HFFc6 (cell line): ENCODE measurements around the gene TAPBPL. TPM values are rescaled to one million over a fixed set of nuclear protein-coding genes. Genes with fewer than 3 reads are reported as not detected.
"Not testable (repeated sequence)": the region's sequence is repeated elsewhere in the genome, so short reads cannot be mapped to it uniquely, and the experiment has no call there.

Source experiments
- DNase-seq: peaks from one replicate; pipeline ENCODE4 v3.0.0-alpha.2; 2018
- H3K27ac Mint-ChIP-seq: 2 replicates; pipeline ENCODE4 v1.8.0; 2020; ENCODE audit warnings: mild to moderate bottlenecking, mixed read lengths
- H3K27me3 Mint-ChIP-seq: 2 replicates; pipeline ENCODE4 v1.8.0; 2021; ENCODE audit warnings: mild to moderate bottlenecking, moderate library complexity, mixed read lengths; ENCODE audit not compliant: insufficient read depth
- H3K36me3 Mint-ChIP-seq: 2 replicates; pipeline ENCODE4 v1.8.0; 2021; ENCODE audit warnings: low read depth, mixed read lengths
- H3K4me1 Mint-ChIP-seq: 2 replicates; pipeline ENCODE4 v1.8.0; 2020; ENCODE audit warnings: low read depth, mixed read lengths
- H3K4me3 Mint-ChIP-seq: 2 replicates; pipeline ENCODE4 v1.8.0; 2020; ENCODE audit warnings: mild to moderate bottlenecking, moderate library complexity, mixed read lengths
- H3K9me3 Mint-ChIP-seq: 2 replicates; pipeline ENCODE4 v1.8.0; 2020; ENCODE audit warnings: mild to moderate bottlenecking, mixed read lengths
- total RNA-seq, 6 experiments: library from RNA; stranded (reverse); fragmentation: NEBNext Ultra II Directional; extraction: Animal tissue kit (Norgen Biotek cat#: 25700); gene quantifications; 2 replicates in 1 of 6; 3 replicates in 5 of 6; pipeline ENCODE4 v1.2.3, GENCODE V29; 2021
- TF ChIP-seq, protein P1 (sequence below): fragments of 200-600 bp; sonication (generic); IDR thresholded peaks from 2 replicates; pipeline ENCODE4 v1.5.0; 2021; ENCODE audit warnings: antibody characterized with exemption, mild to moderate bottlenecking

The TAPBPL gene
- total RNA-seq, 6 experiments from 2014 or later = 4.3 to 8.2 (median 6.5) TPM

DNA sequence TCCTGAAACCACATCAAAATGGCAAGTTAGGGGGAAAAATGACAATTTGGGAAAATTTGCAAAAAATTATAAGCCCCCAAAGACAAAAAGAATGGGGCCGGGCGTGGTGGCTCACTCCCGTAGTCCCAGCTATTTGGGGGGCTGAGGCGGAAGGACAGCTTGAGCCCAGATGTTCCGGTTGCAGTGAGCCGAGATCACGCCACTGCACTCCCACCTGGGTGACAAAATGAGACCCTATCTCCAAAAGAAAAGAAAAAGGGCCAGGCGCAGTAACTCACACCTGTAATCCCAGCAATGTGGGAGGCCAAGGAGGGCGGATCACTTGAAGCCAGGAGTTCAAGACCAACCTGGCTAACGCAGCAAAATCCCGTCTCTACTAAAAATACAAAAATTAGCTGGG lies 20.6 kb downstream of the TAPBPL start:
- peaks cover 9% of the 10 kb centered on the region; the same call in 1 of the 2 replicates for H3K36me3 Mint-ChIP-seq
- TF ChIP-seq, protein P1, sequence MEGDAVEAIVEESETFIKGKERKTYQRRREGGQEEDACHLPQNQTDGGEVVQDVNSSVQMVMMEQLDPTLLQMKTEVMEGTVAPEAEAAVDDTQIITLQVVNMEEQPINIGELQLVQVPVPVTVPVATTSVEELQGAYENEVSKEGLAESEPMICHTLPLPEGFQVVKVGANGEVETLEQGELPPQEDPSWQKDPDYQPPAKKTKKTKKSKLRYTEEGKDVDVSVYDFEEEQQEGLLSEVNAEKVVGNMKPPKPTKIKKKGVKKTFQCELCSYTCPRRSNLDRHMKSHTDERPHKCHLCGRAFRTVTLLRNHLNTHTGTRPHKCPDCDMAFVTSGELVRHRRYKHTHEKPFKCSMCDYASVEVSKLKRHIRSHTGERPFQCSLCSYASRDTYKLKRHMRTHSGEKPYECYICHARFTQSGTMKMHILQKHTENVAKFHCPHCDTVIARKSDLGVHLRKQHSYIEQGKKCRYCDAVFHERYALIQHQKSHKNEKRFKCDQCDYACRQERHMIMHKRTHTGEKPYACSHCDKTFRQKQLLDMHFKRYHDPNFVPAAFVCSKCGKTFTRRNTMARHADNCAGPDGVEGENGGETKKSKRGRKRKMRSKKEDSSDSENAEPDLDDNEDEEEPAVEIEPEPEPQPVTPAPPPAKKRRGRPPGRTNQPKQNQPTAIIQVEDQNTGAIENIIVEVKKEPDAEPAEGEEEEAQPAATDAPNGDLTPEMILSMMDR = no peak
- H3K27me3 Mint-ChIP-seq = peaks cover 3% of the 10 kb centered on the region
- H3K4me1 Mint-ChIP-seq = peaks cover 54% of the 10 kb centered on the region
- DNase-seq = no peak
- H3K9me3 Mint-ChIP-seq = no peaks in the 10 kb centered on the region
- H3K27ac Mint-ChIP-seq = no peak overlapping the region; the same call in 1 of the 2 replicates
- H3K4me3 Mint-ChIP-seq = no peak overlapping the region

DNA sequence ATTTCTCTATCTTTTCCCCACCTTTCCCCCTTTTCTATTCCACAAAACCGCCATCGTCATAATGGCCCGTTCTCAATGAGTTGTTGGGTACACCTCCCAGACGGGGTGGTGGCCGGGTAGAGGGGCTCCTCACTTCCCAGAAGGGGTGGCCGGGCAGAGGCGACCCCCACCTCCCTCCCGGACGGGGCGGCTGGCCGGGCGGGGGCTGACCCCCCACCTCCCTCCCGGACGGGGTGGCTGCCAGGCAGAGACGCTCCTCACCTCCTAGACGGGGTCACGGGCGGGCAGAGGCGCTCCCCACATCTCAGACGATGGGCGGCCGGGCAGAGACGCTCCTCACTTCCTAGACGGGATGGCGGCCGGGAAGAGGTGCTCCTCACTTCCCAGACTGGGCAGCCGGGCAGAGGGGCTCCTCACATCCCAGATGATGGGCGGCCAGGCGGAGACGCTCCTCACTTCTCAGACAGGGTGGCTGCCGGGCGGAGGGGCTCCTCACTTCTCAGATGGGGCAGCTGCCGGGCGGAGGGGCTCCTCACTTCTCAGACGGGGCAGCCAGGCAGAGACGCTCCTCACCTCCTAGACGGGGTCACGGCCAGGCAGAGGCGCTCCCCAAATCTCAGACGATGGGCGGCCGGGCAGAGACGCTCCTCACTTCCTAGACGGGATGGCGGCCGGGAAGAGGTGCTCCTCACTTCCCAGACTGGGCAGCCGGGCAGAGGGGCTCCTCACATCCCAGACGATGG lies 23.6 kb downstream of the TAPBPL start:
- H3K4me3 Mint-ChIP-seq, H3K27ac Mint-ChIP-seq, DNase-seq, H3K9me3 Mint-ChIP-seq, H3K36me3 Mint-ChIP-seq, H3K27me3 Mint-ChIP-seq: not testable (repeated sequence)
- peaks cover 44% of the 10 kb centered on the region for H3K4me1 Mint-ChIP-seq

- H3K4me3 Mint-ChIP-seq = no peak overlapping the region
- TF ChIP-seq, protein P1 = no peak
- peaks cover 6% of the 10 kb centered on the region for H3K27me3 Mint-ChIP-seq
- no peaks in the 10 kb centered on the region for H3K36me3 Mint-ChIP-seq
- peak; percentile 84 for DNase-seq
- peaks cover 37% of the 10 kb centered on the region for H3K4me1 Mint-ChIP-seq
- H3K27ac Mint-ChIP-seq = peak overlapping the region; percentile 67
- H3K9me3 Mint-ChIP-seq = no peaks in the 10 kb centered on the region
Measured at GRCh38 chr12:6476489-6476888, 24.6 kb downstream of the TAPBPL start.

GRCh38 chr12:6477601-6478377 lies 25.9 kb downstream of the TAPBPL start:
- H3K4me3 Mint-ChIP-seq = not testable (repeated sequence)

DNA sequence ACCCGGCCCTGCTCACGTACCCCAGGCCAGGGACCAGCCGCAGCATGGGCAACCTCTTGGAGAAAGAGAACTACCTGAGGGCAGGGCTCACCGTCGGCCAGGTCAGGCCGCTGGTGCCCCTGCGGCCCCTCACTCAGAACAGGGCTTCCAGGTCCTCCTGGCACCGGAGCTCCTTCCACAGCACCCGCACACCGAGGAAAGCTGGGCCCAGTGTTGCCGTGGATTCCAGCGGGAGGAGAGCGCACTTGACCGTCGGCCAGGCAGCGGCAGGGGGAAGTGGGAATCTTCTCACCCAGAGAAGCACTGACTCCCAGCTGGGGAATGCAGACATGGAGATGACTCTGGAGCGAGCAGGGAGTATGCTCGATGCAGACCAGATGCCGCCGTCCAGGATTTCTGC lies 26.6 kb downstream of the TAPBPL start:
- no peak for DNase-seq
- TF ChIP-seq, protein P1 = no peak
- no peaks in the 10 kb centered on the region for H3K9me3 Mint-ChIP-seq
- H3K4me1 Mint-ChIP-seq = peaks cover 26% of the 10 kb centered on the region
- no peak overlapping the region for H3K27ac Mint-ChIP-seq
- H3K36me3 Mint-ChIP-seq = no peaks in the 10 kb centered on the region
- H3K27me3 Mint-ChIP-seq = peaks cover 7% of the 10 kb centered on the region
- H3K4me3 Mint-ChIP-seq = peak overlapping the region; percentile 51; the same call in 1 of the 2 replicates

More at GRCh38 chr12:6477601-6478377, 25.9 kb downstream of the TAPBPL start:
- H3K27me3 Mint-ChIP-seq, H3K27ac Mint-ChIP-seq, DNase-seq, H3K36me3 Mint-ChIP-seq, H3K9me3 Mint-ChIP-seq: not testable (repeated sequence)
- H3K4me1 Mint-ChIP-seq = peaks cover 26% of the 10 kb centered on the region

DNA sequence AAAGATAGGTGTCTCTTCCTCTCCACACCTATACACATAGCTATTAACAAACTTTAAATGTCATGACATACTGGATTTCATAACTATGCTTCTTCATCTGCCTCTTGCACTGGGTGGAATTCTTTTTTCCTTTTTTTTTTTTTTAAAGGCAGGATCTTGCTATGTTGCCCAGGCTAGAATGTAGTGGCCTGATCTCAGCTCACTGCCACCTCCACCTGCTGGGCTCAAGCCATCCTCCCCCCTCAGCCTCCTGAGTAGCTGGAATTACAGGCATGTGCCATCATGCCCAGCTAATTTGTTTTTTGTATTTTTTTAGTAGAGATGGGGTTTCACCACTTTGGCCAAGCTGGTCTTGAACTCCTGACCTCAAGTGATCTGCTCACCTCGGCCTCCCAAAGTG lies 36.4 kb downstream of the TAPBPL start:
- Mint-ChIP-seq H3K27me3 (peaks cover 7% of the 10 kb centered on the region), H3K36me3 (peaks cover 14% of the 10 kb centered on the region), H3K9me3 (no peaks in the 10 kb centered on the region), H3K4me3 (no peak overlapping the region), H3K4me1 (peaks cover 12% of the 10 kb centered on the region), H3K27ac (peak overlapping the region; percentile 5; the same call in 1 of the 2 replicates)
- TF ChIP-seq, protein P1 = no peak
- DNase-seq = no peak
